GM18907 (cell line): ENCODE measurements around the gene PTBP2.
"Not testable (repeated sequence)": the region's sequence is repeated elsewhere in the genome, so short reads cannot be mapped to it uniquely, and the experiment has no call there.

Source experiments
- ATAC-seq: cut with Tn5 transposase; IDR thresholded peaks from one replicate; pipeline ENCODE4 v1.9.1; 2021; ENCODE audit warnings: mild to moderate bottlenecking, moderate library complexity; ENCODE audit not compliant: unreplicated experiment

The PTBP2 gene

DNA sequence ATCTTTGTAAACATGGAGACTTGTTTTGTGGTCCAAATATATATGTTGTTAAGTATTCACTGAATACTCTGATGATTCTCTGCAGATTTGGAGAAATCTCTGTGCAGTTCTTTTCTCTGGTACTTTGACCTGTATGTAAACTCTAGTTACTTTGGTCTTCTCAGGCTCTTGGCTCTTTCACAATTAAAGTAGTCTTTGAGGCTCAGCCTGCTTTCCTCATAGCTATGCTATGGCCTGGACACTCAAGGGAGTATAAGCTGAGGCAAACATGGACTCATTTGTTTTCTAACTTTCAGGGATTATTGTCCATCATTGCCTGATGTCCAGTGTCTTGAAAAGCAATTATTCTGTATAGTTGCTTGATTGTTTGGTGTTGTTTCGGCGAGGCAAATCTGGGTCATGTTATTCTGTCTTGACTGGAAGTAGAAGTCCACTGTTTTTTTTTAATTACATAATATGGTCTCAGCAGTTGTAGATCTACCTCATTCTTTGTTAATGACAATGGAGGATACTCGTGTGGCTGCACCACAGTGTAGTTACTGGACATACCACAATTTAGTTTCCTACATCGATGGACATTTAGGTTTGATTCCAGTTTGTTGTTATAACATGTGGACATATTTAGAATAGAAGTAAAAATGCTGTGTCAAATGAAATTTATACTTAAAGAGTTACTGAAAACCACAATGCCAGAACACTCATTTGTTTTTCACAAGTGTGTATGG lies 9.2 kb downstream of the PTBP2 start:
- ATAC-seq = no peak

DNA sequence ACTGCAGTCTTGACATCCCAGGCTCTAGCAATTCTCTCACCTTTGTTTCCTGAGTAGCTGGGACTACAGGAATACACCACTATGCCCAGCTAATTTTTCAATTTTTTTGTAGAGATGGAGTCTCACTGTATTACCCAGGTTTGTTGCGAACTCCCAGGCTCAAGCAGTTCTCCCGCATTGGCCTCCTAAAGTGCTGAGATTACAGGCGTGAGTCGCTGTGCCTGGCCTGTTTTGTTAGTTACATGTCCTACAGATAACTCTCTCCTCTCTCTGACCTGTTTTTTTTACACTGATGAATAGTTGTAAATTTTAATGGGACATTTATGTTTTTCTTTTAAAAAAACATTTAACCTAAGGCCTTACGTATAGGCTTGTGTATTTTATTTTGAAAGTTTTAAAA lies 19.8 kb downstream of the PTBP2 start:
- no peak for ATAC-seq

DNA sequence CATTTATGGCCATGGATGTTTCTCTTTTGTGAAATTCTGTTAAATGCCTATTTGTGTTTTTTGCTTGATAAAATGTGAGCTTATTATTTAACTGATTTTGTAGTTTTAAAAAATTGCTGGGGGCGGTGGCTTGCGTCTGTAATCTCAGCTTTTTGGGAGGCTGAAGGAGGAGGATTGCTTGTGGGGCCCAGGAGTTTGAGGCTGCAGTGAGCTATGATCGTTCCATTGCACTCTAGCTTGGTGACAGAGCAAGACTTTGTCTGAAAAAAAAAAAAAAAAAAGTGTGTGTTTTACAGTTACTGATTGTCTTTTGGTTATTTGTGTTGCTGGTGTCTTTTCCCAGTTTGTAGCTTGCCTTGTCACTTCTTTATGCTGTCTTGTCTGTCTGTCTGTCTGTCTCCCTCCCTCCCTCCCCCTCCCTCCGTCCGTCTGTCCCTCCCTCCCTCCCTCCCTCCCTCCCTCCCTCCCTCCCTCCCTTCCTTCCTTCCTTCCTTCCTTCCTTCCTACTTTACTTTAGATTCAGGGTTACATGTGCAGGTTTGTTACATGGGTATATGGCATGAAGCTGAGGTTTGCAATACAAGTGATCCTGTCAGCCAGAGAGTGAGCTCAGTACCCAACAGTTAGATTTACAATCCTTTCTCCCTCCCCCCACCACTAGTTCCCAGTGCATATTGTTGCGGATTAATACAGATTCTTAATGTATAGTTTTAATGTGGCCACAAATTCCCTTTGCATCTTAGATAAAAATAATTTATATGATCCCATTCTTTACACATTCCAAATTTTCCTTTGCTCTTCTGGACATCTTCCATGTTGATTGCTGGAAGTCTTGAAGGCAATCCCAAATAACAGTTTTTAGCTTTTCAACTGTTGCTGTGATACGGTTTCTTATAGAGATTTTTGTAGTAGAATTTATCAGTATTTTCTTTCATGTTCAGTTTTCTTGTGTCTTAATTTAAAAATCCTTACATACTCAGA lies 25.1 kb downstream of the PTBP2 start:
- no peak for ATAC-seq

DNA sequence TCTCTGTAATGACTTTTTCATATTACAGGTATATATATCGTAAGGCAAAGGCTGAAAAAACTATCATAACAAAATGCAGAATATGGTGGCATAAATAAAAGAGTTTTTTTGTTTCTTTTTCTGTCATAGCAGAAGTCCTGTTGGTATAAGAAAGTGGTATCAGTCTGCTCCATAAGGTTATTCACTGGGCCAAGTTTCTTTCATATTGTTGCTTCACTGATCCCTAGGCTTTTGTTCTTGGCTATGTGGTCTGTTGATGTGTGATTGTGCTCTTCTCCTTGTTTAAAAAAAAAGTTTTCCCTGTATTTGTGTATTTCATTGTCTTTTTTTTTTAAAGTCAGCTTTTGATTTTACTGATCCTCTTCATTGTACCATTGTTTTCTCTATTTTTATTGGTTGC lies 26.0 kb downstream of the PTBP2 start:
- no peak for ATAC-seq

DNA sequence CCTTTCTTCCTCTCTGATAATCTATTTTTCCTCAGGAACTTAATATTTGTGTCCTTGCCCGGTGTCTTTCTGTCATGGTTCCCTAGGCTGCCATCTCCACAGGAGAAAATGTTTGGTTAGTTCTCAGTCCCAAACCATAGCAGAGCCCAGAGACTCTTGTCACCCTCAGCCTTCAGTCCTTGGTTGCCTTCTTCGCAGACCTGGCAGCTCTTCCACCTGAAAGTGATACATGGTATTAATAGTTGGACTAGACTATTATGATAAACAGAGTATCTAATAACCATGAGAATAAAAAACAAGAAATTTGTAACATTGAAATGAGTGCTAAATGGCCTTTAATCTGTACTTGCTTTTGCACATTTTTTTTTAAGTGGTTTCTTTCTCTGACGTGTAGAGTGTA lies 26.5 kb downstream of the PTBP2 start:
- no peak for ATAC-seq

DNA sequence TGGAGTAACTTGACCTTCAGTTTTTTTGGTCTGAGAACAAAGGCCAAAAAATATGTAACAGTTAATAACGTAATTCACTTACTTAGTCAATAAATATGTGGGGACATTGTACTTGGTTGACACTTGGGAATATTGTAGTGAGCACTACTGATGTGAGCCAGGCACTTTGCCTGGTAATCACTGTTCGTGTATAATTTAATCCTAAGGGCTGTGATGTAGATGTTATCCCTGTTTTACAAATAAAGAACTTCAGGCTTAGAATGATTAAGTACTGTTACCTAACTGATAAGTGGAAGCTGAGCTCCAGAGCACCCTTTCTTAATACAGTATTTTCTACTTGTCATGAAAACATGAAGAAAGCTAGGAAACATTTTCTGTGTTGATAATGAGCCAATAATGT lies 28.0 kb downstream of the PTBP2 start:
- no peak for ATAC-seq

DNA sequence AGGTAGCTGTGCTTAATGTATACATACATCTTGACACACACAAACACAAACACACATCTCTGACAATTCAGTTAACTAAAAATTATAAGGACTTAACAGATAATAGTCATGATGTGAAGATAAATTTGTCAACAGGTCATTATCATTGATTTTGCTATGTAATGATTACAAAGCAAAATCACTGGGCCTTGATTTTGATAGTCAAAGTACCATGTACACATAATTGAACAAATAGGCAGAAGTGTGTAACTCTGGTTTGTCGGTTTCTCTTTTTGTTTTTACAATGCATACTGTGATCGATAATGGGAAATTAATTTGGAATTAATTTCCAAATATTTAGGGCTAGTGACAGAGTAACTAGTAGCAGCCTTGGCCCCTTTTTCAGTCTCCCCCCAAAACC lies 30.8 kb downstream of the PTBP2 start:
- ATAC-seq = no peak

DNA sequence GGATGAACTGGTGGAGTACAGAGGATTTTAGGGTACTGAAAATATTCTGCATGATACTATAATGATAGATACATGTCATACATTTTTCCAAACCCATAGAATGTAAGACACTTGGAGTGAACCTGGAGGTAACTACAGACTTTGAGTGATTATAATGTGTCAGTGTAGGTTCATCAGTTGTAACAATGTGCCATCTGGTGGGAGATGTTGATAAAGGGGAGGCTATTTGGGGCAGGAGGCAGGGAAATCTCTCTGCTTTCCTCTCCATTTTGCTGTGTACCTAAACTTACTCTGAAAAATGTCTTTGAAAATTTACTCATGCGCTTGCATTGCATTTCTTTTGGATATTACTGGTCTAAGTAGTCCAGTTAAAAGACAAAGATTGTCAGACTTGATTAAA lies 35.2 kb downstream of the PTBP2 start:
- ATAC-seq = no peak

DNA sequence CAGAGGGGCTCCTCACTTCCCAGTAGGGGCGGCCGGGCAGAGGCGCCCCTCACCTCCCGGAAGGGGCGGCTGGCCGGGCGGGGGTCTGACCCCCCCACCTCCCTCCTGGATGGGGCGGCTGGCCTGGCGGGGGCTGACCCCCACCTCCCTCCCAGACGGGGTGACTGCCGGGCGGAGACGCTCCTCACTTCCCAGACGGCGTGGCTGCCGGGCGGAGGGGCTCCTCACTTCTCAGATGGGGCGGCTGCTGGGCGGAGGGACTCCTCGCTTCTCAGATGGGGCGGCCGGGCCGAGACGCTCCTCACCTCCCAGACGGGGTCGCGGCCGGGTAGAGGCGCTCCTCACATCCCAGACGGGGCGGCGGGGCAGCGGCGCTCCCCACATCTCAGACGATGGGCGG lies 41.0 kb downstream of the PTBP2 start:
- ATAC-seq = not testable (repeated sequence)

DNA sequence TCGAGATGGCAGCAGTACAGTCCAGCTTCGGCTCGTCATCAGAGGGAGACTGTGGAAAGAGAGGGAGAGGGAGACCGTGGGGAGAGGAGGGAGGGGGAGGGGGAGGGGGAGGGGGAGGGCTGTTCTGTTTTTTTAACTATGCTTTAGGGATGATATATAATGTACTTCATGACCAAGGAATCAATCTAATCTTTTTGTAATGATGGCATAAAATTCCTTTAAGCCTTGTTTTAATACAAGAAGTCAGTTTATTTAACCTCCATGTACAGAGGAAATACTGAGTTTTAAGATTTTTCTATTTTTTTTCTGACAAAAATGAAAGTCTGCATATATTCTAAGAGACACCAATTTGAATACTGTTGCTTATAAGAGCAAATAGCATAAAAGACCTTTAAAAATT lies 41.9 kb downstream of the PTBP2 start:
- ATAC-seq = no peak

DNA sequence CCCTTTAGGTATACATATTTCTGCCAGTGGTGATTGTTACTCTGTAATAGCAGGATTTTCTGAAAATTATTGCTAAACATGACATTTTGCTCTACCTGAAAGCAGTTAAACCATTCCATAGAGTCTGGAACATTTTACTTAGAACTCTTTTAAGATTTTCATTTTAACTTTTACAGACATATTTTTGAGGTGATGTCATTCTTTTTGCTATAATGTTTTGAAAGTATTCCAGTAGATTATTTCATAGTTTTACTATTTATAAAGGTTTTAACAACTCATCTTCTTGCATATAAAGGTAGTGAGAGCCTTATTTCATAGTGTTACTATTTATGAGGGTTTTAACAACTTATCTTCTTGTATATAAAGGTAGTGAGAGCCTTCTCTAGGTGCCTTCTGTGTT lies 42.9 kb downstream of the PTBP2 start:
- no peak for ATAC-seq

DNA sequence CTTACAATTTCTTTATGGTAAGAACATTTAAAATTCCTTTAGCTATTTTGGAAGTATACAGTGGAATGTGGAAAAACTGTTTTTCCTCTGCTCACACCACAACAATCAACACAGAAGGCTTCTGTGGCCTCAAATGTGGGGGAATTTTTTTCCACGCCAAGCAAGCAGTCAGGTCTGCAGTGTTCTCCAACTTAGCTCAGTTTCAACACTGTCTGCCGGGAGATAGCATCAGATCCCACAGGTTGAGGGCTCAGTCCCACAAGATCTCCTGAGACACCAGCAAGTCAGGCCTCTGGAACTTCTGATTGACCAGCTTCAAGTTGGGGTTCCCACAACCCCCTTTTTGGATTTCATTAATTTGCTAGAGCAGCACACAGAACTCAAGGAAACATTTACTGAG lies 50.3 kb downstream of the PTBP2 start:
- ATAC-seq = no peak

DNA sequence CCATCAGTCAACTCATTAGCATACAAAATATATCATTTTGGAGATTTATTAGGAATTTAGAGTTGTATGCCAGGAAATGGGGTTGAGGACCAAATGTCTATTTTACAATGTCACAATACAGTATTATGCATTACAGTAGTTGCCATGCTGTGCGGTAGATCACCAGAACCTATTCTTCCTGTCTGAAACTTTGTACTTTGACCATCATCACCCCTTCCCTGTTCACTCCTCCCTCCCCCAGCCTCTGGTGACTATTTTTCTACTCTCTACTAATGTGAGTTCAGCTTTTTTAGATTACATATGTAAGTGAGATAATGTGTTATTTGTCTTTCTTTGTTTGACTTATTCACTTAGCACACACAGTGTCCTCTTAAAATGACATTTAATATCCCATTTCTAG lies 50.8 kb downstream of the PTBP2 start:
- no peak for ATAC-seq

DNA sequence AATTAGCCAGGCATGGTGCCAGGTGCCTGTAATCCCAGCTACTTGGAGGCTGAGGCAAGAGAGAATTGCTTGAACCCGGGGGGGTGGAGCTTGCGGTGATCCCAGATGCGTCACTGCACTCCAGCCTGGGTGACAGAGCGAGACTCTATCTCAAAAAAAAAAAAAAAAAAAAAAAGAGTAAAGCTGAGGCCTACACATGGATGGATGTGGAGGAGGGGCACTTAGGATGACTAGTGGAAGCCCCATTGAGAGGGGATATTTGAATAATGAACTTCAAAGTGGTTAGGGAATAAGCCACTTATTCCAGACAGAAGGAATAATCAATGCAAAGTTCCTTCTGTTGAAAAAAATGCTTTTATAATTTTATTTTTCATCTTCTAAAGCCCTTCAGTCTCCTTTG lies 51.4 kb downstream of the PTBP2 start:
- no peak for ATAC-seq

DNA sequence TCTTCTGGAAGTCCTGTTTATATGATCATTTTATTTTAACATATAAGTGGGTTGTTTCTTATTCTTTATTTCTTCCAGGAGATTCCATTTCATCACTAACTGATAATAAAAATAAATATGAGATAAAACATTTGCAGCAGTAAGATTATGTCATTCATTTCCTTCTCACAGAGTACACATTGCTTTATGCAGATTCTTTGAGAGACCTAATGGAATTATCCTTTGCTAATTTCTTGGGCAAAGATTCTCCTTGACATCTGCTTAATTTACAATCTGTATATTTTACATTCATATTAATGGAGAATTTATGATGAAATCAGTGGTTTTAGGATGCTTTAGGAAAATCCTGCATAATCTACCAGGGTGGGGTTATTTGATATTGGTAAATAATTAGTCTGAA lies 60.6 kb downstream of the PTBP2 start:
- ATAC-seq = no peak

DNA sequence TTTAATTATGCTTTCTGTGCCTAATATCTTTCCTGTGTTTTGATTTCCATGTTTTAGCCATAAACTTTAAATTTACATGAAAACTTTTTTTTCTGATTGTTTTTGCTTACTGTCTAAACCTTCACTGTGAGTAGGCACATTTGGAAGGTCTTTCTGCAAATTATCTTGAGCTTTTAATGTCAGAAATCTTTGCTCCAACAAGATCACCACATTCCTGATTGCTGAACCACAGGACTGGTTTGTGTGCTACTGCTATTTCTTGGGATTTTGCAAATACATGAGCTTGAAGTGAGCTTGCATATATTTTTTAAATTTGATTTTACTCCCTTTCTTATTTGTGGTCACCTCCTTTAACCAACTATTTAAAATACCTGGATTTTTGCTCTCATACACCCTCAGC lies 61.3 kb downstream of the PTBP2 start:
- no peak for ATAC-seq

DNA sequence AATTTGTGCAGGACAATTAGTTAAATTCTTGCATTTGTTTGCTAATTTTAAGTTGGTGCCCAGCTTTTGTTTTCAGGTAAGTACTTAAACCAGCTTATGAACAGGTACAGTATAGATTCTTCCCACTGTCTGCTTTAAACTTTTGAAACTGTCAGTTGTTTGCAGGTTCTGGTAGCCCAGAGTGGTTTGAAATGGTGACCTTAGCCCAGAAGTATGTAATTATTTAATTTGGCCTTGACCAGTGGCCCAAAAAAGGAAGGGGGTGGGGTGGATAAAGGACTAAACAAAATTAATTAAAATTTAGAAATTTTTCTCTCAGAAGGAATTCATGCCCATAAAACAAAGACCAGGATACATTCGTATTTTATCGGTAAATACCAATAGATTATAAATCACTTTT lies 69.0 kb downstream of the PTBP2 start:
- ATAC-seq = no peak

DNA sequence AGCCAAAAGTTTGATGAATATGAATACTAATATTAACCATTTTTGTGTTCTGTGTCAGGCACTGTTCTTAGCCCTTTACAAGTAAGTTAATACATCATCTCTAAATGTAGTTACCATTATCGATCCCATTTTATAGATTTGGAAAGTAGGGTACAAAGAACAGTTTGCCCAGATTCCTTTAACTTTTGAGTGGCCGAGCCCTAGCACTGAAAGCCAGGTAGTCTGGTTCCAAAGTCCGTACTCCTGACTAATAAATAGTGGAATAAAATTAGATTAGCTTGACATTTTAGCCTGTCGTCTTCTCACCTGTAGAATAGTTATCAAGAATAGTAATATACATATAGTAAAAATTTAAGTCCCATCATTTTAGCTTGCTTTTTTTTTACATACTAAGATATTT lies 70.6 kb downstream of the PTBP2 start:
- ATAC-seq = no peak

DNA sequence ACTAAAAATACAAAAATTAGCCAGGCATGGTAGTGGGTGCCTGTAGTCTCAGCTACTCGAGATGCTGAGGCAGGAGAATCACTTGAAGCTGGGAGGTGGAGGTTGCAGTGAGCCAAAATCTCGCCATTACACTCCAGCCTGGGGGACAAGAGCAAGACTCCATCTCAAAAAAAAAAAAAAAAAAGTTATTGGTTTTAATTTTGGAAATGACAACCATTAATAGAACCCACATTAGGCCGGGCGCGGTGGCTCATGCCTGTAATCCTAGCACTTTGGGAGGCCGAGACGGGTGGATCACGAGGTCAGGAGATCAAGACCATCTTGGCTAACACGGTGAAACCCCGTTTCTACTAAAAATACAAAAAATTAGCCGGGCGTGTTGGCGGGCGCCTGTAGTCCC lies 80.1 kb downstream of the PTBP2 start:
- ATAC-seq = not testable (repeated sequence)

DNA sequence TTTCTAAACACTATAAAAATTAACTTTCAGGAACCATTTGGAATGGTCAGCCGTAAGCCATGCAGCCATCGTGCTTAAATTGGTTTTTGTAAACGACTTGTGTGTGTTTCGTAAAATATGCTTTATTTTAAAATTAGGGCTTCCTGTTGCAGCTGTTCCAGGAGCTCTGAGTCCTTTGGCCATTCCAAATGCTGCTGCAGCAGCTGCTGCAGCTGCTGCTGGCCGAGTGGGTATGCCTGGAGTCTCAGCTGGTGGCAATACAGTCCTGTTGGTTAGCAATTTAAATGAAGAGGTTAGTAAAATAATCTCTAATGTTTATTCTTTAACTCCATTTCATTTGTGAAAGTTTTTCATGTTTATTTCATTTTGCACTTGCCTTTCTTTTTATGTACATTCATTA lies 83.1 kb downstream of the PTBP2 start:
- ATAC-seq = no peak

DNA sequence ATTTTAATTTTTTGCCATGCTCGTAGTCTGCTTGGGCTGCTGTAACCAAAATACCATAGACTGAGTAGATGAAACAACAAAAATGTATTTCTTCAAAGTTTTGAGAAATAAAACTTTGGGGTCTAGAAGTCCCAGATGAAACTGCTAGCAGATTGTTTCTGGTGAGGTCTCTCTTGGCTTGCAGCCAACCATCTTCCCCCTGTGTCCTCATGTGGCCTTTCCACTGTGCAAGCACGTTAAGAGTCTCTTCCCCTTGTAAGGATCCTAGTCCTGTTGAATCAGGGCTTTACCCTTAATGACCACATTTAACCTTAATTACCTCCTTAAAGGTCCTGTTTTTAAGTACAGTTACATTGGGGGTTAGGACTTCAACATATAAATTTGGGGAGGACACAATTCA lies 86.6 kb downstream of the PTBP2 start:
- no peak for ATAC-seq

DNA sequence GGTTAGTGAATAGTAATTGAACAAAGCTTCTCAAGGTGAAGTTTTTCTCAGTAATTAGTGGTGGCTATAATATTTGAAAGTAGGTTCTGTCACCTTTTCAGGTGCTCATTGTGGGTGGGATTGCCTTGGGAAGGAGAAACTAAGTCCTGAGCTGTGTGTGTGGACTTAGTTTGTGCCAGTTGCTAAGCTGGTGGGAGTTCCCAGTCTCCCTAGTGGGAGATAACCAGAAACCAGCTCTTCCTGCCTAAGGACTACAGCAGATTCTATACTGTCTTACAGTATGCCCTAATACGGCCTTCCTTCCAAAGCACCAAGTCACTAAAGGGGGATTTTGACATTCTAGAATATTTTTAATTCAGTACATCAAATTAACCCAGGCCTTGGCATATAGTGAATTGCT lies 94.3 kb downstream of the PTBP2 start:
- ATAC-seq = no peak
